Measurements from ENCODE around the gene NDUFS2. TPM values are rescaled to one million over a fixed set of nuclear protein-coding genes. Genes with fewer than 3 reads are reported as not detected.

Gene NDUFS2
- total RNA-seq, 1 donor from 2014 or later = 66.3 TPM

GRCh38 chr1:161191971-161192370 lies 10.2 kb upstream of the NDUFS2 start:
- Histone ChIP-seq H3K27me3 (ENCODE audit: low read depth) (no peaks in the 10 kb centered on the region), H3K4me1 (peaks cover 45% of the 10 kb centered on the region), H3K4me3 (no peak overlapping the region), H3K9me3 (no peaks in the 10 kb centered on the region), H3K27ac (no peak overlapping the region), H3K36me3 (peaks cover 7% of the 10 kb centered on the region)
- intact Hi-C loops (cut with DNase I) = no loop called here
- ATAC-seq (no peak), DNase-seq (no peak)
- TF ChIP-seq, protein P1, sequence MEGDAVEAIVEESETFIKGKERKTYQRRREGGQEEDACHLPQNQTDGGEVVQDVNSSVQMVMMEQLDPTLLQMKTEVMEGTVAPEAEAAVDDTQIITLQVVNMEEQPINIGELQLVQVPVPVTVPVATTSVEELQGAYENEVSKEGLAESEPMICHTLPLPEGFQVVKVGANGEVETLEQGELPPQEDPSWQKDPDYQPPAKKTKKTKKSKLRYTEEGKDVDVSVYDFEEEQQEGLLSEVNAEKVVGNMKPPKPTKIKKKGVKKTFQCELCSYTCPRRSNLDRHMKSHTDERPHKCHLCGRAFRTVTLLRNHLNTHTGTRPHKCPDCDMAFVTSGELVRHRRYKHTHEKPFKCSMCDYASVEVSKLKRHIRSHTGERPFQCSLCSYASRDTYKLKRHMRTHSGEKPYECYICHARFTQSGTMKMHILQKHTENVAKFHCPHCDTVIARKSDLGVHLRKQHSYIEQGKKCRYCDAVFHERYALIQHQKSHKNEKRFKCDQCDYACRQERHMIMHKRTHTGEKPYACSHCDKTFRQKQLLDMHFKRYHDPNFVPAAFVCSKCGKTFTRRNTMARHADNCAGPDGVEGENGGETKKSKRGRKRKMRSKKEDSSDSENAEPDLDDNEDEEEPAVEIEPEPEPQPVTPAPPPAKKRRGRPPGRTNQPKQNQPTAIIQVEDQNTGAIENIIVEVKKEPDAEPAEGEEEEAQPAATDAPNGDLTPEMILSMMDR (IDR thresholded peaks at IDR 0.05) = no peak

DNA sequence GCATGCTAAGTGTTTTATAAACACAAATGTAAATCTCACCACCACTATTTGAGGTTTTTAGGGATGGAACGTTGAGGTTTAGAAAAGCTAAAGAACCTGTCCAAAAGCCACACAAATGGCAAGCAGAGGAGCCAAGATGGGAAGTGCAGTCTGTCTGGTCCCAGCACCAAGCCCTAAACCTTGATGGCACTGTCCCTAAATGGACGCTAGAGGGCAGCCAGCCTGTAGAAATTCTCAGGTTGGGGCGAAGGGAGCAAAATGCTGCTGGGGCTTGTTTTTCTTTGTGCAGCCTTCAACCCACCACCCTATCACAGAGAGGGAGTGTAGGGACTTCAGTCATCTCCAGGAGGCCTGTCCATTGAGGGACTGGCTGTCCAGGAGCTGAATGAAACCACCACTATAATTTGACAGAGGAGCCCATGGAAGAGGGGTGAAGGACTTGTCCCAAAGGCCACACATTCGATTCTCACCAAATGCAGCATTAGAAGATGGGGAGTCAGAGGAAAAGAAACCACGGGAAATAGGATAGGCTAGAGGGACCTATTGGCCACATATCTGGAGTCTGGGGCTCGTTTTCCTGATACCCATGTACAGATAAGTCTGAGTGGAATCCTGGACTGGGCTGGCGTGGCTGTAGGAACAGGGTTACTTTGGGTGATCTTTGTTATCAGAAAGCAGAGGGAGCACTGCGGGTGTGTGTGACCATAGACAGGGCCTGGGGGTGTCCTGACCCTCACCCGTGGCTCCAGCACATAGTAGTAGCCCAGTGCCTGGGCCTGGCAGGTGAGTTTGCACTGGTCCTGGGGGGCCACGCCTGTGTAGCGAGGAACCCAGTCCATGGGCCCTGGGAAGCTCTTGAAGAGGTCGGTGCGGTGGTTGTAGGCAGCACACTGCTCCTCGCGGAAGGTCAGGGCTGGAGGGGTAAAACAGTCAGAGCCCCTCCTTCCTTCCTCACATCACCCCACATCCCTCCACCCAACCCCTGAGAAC lies 9.4 kb upstream of the NDUFS2 start:
- TF ChIP-seq, protein P1 (IDR thresholded peaks at IDR 0.05) = peak; percentile 93
- DNase-seq (no peak), ATAC-seq (peak; percentile 77 to 78)
- no peaks in the 10 kb centered on the region for H3K27me3 ChIP-seq (ENCODE audit: low read depth)
- no peak overlapping the region for H3K27ac ChIP-seq
- H3K9me3 ChIP-seq = no peaks in the 10 kb centered on the region
- H3K36me3 ChIP-seq = peaks cover 7% of the 10 kb centered on the region
- H3K4me1 ChIP-seq = peaks cover 50% of the 10 kb centered on the region
- intact Hi-C loops (cut with DNase I) = no loop called here
- no peak overlapping the region for H3K4me3 ChIP-seq

- intact Hi-C loops (cut with DNase I) = no loop called here
- H3K27me3 ChIP-seq (ENCODE audit: low read depth) = no peaks in the 10 kb centered on the region
- DNase-seq (no peak), ATAC-seq (peak in 1 of 2 donors; percentile 2)
- H3K9me3 ChIP-seq = no peaks in the 10 kb centered on the region
- no peak overlapping the region for H3K4me3 ChIP-seq
- H3K27ac ChIP-seq = no peak overlapping the region
- H3K4me1 ChIP-seq = peaks cover 59% of the 10 kb centered on the region
- H3K36me3 ChIP-seq = peaks cover 7% of the 10 kb centered on the region
- TF ChIP-seq, protein P1 (IDR thresholded peaks at IDR 0.05) = peak; percentile 12
Measured at GRCh38 chr1:161193561-161194235, 8.5 kb upstream of the NDUFS2 start.

DNA sequence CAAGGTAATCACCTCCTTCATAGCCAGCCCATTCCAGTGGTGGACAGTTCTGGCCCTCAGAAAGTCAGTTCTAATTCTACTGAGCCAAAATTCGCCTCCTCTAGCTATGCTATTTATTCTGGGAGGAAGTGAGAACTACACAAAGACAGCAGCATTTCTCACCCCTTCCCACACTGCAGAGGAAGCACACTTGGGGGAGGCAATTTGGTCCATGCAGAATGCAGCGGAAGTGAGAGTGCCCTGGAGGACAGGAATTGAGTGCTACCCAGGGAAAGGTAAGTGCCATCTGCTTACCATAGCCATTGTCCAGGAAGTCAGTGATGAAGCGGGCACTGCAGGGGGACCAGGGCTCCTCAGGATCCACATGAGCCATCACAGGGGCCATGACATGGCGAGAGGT lies 7.0 kb upstream of the NDUFS2 start:
- intact Hi-C loops (cut with DNase I) = no loop called here
- Histone ChIP-seq H3K27me3 (ENCODE audit: low read depth) (no peaks in the 10 kb centered on the region), H3K4me1 (peaks cover 74% of the 10 kb centered on the region), H3K36me3 (peaks cover 7% of the 10 kb centered on the region), H3K9me3 (no peaks in the 10 kb centered on the region), H3K27ac (no peak overlapping the region), H3K4me3 (no peak overlapping the region)
- TF ChIP-seq, protein P1 (IDR thresholded peaks at IDR 0.05) = no peak
- DNase-seq (no peak), ATAC-seq (no peak)

DNA sequence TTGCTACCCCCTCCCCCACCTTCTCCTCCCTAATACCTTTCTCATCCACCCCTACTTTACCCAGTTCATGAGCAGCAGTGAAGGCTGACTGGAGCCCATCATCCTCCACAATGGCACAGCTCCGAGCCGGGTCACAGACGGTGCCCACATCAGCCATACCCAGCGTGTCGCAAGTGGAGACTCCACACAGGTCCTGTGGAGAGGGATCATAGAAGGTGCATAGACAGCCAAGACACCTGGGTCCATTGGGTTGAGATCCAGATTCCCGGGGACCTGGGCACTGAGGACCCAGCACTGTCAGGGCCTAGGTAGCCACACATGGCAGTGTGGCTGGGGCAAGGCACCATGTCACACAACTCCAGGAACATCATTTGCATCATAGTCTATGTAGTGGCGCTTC lies 6.1 kb upstream of the NDUFS2 start:
- Histone ChIP-seq H3K4me1 (peaks cover 83% of the 10 kb centered on the region), H3K27ac (no peak overlapping the region), H3K36me3 (peaks cover 7% of the 10 kb centered on the region), H3K4me3 (peak overlapping the region; percentile 40), H3K27me3 (ENCODE audit: low read depth) (no peaks in the 10 kb centered on the region), H3K9me3 (no peaks in the 10 kb centered on the region)
- intact Hi-C loops (cut with DNase I) = no loop called here
- ATAC-seq (no peak), DNase-seq (no peak)
- TF ChIP-seq, protein P1 (IDR thresholded peaks at IDR 0.05) = no peak
